HG02970 (cell line): ENCODE data around the gene PLA2G2F.

Experiments
- ATAC-seq: cut with Tn5 transposase; IDR thresholded peaks from one replicate; pipeline ENCODE4 v1.9.1; 2021; ENCODE audit warnings: mild to moderate bottlenecking, moderate library complexity, moderate number of reproducible peaks; ENCODE audit not compliant: unreplicated experiment, low FRiP score

Gene PLA2G2F

DNA sequence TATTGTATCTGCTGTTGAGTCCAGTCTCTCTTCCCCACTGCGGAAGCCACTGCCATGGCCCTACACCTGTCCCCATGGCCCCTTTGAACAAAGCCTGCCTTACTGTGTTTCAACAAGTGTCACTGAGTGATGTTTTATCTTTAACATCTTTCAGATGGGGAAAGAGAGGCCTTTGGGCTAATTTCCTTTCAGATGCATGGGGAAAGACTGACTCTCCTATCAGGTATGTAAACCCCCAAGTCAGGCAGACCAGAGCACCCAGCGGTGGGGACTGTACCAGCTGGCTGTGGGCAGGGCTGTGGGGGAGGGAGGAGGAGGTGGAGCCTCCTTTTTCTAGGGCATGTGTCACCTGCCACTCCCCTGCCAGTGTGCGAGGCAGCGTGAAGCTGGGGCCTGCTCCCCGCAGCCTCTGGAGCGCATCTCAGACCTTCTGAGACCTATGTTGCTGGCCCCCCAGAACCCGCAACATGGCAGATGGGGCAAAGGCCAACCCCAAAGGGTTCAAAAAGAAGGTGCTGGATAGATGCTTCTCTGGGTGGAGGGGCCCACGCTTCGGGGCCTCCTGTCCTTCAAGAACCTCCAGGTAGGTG is at the start of gene PLA2G2F:
TSS of gene PLA2G2F (plus strand) at position 363 of the 590 bp plus-strand sequence. CDS start at position 468, 105 bp downstream.
- no peak for ATAC-seq

DNA sequence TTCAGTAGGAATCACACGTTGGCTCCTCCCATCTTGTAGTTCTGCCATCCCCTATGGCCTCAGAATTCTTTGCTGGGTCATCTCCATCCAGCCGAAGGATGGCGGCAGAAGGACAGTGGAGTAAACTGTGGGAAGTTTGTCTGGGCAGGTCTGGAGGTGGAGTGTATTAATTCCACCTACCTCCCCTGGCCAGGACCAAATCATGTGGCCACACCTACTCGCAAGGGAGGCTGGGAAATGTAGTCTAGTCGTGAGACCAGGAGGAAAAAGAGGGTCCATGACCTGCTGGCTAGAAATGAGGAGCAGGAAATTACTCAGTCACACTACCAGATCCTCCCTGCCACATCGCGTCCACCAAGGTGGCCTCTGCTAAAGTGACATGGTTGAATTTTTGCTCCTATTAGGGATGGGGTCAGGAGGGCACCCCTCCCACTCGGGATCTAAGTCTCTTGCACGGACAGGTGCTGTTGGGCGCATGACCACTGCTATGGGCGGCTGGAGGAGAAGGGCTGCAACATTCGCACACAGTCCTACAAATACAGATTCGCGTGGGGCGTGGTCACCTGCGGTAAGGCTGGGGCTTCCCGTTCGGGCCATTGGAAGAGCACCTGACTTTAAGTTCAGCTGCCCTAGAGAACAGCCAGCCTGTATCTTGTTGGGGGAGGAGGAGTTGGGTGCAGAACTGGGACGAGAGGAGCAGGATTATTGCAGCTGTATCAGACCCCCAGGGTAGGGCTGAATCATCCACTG is 49.6 kb upstream of the PLA2G2F start:
- no peak for ATAC-seq

DNA sequence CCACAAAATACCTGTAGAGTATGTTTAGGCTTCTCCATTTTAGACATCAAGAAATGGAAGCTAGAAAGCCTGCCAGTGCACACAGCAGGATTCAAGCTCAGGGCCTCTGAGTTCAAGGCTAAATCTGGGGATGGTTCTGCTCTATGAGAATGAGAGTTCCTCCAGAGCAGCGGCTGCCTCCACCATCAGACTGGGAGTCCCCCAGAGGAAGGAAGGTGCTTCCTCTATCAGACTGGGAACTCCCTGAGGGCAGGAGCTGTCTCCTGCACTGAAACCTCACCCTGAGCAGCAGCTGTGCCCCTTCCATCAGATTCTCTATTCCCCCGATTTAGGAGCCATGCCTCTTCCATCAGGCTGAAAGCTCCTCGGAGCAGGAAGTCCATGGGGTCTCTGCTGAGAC is 49.0 kb upstream of the PLA2G2F start:
- no peak for ATAC-seq

DNA sequence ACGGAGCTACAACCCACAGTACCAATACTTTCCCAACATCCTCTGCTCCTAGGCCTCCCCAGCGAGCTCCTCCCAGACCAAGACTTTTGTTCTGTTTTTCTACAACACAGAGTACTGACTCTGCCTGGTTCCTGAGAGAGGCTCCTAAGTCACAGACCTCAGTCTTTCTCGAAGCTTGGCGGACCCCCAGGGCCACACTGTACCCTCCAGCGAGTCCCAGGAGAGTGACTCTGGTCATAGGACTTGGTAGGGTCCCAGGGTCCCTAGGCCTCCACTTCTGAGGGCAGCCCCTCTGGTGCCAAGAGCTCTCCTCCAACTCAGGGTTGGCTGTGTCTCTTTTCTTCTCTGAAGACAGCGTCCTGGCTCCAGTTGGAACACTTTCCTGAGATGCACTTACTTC is 48.5 kb upstream of the PLA2G2F start:
- no peak for ATAC-seq

DNA sequence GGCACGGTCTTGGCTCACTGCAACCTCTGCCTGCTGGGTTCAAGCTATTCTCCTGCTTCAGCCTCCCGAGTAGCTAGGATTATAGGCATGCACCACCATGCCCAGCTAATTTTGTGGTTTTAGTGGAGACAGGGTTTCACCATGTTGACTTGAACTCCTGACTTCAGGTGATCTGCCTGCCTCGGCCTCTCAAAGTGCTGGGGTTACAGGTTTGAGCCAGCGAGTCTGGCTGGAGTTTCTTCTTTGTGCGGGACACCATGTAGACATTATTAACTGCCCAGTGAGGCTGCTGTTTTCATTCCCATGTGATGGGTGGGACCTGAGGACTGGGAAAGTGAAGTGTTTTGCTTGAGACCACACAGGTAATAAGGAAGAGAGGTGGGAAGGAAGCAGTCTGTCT is 45.8 kb upstream of the PLA2G2F start:
- ATAC-seq: no peak

DNA sequence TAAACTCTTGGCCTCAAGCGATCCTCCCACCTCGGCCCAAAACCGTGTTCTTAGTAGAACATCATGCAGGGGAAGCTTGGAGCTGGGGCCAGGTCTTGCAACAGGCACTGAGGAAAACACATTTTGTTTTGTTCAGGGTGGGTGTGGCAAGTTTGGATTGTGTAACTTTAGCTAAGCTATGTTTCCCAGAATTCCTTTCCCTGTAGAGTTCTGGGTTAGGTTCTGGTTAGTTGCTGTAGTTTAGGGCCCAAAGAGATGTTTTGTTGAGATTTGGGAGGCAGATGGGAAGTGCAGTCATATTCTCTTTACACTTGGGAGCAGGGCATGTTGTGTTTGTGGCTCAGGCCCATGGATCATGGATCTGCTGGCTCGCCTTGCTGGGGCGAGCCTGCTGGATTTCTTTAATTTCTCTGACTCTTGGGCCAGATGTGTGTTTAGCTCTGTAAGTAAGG is 45.2 kb upstream of the PLA2G2F start:
- ATAC-seq: no peak

DNA sequence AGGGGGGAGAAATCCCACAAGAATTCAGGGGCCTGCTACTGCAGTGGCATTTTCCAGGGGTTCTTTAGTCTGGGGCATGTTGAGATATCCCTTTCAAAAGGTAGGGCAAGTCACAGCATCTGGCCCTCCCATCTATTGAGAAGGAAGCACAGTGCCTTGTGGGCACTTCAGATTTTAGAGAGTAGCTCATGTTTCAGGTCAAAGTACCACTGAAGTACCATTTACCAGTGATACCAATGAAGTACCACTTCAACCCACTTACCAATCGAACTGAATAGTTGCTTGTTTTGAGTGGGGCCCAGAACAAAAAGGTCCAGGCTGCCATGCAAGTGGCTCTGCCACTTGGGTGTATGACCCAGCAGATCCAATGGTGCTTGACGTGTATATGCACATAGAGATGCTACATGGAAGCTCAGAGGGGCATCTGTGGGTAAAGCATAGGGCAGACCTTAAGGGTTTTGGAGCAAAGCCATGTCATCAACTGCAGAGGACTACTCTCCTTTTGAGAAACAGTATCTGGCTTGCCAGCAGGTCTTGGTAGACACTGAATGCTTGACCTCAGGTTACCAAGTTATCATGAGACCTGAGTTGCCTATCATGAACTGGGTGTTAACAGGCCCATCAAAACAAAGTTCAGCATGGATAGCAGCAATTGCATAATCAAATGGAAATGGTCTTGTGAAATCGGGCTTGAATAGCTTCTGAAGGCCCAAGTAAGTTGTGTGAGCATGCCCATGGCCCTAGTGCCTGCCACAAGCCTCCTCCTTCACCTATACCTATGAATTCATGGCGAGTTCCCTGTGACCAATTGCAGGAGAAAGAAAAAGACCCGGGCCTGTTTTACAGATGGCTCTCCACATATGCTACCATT is 43.3 kb upstream of the PLA2G2F start:
- ATAC-seq: no peak

GRCh38 chr1:20096840-20097447 is 42.2 kb upstream of the PLA2G2F start:
- no peak for ATAC-seq

GRCh38 chr1:20099533-20099932 is 39.6 kb upstream of the PLA2G2F start:
- no peak for ATAC-seq

- ATAC-seq: no peak
Measured at GRCh38 chr1:20100632-20101355, 38.3 kb upstream of the PLA2G2F start.

- no peak for ATAC-seq
Measured at GRCh38 chr1:20102875-20103274, 36.2 kb upstream of the PLA2G2F start.

GRCh38 chr1:20105856-20106255 is 33.3 kb upstream of the PLA2G2F start:
- no peak for ATAC-seq

- no peak for ATAC-seq
Measured at GRCh38 chr1:20107351-20107750, 31.8 kb upstream of the PLA2G2F start.

GRCh38 chr1:20107796-20108195 is 31.3 kb upstream of the PLA2G2F start:
- no peak for ATAC-seq

DNA sequence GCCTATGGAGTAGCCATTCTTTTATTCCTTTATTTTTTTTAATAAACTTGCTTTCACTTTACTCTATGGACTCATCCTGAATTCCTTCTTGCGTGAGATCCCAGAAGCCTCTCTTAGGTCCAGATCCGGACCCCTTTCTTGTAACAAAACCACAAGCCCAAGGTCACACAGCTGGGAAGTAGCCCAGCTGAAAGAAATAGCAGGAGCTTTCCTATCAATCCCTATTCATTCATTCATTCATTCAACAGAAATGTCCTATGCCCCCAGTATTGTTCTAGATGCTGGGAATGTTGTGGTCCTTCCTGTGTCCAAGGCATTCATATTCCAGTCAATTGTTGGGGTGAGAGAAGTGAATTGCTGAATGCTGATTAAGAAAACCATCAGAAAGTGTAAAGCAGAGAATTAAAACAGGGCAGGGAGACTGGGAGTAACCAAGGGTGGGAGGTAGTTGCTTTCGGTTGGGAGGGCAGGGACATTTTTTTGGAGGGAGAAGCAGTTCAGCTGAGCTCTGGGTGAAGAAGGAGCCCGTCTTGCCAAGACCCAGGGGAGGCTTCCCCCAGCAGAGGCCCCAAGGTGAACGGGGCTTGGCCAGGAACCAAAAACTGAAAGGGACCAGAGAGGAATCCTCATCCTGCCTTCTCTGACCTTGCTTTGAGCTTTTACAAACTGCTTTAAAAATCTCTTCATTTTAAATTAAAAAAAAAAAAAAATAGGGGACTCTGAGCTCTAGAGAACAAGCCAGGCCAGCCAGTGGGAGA is 30.6 kb upstream of the PLA2G2F start:
- ATAC-seq: no peak

GRCh38 chr1:20109223-20109856 is 29.8 kb upstream of the PLA2G2F start:
- no peak for ATAC-seq

DNA sequence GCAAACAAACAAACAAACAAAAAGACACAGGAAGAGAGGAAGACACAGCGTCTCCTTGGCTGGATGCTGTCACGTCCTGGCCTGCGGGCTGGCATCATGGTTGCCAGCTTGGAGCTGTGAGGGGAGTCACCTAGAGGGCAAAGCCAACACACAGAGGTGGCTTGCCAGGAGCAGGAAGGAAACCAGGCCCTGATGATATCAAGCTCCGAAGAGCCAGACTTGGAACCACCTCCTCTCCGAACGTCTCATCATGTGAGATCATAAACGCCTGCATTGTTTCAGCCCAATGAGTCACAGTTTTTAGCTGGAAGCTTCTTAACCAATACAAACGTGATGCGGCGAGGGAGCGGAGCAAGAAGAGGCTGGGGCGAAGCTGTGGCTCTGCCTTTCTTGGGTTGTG is 28.4 kb upstream of the PLA2G2F start:
- no peak for ATAC-seq

GRCh38 chr1:20111452-20111851 is 27.7 kb upstream of the PLA2G2F start:
- no peak for ATAC-seq
